Astrocyte (in vitro differentiated cells and primary cell): ENCODE results near the gene PTPRM.

Experiments
- EZH2 ChIP-seq: IDR thresholded peaks from 2 replicates; pipeline ENCODE4 v1.6.1; 2012; ENCODE audit warnings: mild to moderate bottlenecking, low read length, inconsistent platforms; ENCODE audit not compliant: insufficient read depth
- TF ChIP-seq, protein P1 (sequence below): IDR thresholded peaks from 2 replicates; pipeline ENCODE4 v1.5.1; 2011; ENCODE audit warnings: low read depth, mild to moderate bottlenecking, inconsistent platforms, low read length, moderate library complexity; ENCODE audit not compliant: insufficient read depth

DNA sequence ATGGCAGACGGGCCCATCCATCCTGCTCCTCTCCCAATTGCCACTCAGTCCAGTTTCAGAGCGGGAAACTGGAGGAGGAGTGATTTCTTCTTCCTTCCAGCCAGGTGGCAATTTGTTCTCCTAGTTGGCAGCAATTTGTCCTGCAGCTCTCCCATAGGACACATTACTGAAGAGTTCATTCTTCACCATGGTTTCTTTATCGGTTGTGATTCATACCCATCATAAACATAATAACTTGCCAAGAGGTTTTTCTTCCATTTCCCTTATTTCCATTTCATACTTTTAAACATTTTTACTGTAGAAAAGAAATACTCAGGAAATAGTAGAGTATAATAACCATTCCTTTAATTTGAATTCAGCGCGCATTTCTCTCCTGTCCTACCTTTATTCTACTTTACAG lies 664.2 kb downstream of the PTPRM start:
- TF ChIP-seq, protein P1, sequence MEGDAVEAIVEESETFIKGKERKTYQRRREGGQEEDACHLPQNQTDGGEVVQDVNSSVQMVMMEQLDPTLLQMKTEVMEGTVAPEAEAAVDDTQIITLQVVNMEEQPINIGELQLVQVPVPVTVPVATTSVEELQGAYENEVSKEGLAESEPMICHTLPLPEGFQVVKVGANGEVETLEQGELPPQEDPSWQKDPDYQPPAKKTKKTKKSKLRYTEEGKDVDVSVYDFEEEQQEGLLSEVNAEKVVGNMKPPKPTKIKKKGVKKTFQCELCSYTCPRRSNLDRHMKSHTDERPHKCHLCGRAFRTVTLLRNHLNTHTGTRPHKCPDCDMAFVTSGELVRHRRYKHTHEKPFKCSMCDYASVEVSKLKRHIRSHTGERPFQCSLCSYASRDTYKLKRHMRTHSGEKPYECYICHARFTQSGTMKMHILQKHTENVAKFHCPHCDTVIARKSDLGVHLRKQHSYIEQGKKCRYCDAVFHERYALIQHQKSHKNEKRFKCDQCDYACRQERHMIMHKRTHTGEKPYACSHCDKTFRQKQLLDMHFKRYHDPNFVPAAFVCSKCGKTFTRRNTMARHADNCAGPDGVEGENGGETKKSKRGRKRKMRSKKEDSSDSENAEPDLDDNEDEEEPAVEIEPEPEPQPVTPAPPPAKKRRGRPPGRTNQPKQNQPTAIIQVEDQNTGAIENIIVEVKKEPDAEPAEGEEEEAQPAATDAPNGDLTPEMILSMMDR = no peak
- TF ChIP-seq EZH2 = no peak
